ENCODE data around the gene CLPSL1.

The CLPSL1 gene

GRCh38 chr6:35797837-35798526 lies 17.2 kb downstream of the CLPSL1 start:
- no peak for DNase-seq

GRCh38 chr6:35798706-35799105 lies 17.9 kb downstream of the CLPSL1 start:
- no peak for DNase-seq

- no peak for DNase-seq
These were observed 20.3 kb downstream of the CLPSL1 start for GRCh38 chr6:35801148-35801547.

GRCh38 chr6:35804996-35805736 lies 24.3 kb downstream of the CLPSL1 start, which contains the start of gene LHFPL5:
Gene LHFPL5 (plus strand): TSS chr6:35805352. CDS start chr6:35805671, 319 bp downstream.
- no peak for DNase-seq

- peak; percentile 68 for DNase-seq
These were observed 27.9 kb downstream of the CLPSL1 start for GRCh38 chr6:35808688-35809087.

GRCh38 chr6:35809809-35810208 lies 29.0 kb downstream of the CLPSL1 start:
- DNase-seq: no peak

GRCh38 chr6:35810971-35811698 lies 30.3 kb downstream of the CLPSL1 start:
- no peak for DNase-seq

- no peak for DNase-seq
These were observed 30.8 kb downstream of the CLPSL1 start for GRCh38 chr6:35811699-35811995.

GRCh38 chr6:35817515-35817914 lies 36.7 kb downstream of the CLPSL1 start:
- no peak for DNase-seq

GRCh38 chr6:35823601-35824000 lies 42.8 kb downstream of the CLPSL1 start:
- DNase-seq: no peak

- DNase-seq: no peak
These were observed 43.9 kb downstream of the CLPSL1 start for GRCh38 chr6:35824552-35825192.

- DNase-seq: no peak
These were observed 48.5 kb downstream of the CLPSL1 start for GRCh38 chr6:35829306-35829705.

- DNase-seq: no peak
These were observed 50.6 kb downstream of the CLPSL1 start for GRCh38 chr6:35831257-35832007.

- DNase-seq: no peak
These were observed 52.7 kb downstream of the CLPSL1 start for GRCh38 chr6:35833536-35833935.
